AG04449 (cell line): Measurements from ENCODE around the gene SWAP70.

ENCODE experiments used
- CTCF ChIA-PET: fragments of 350-600 bp; formaldehyde crosslinking; extraction: SDS; loops from one replicate; lab custom pipeline; 2021; ENCODE audit warnings: antibody characterized with exemption; lab: Yijun Ruan, JAX
- POLR2A ChIA-PET: fragments of 400-600, 350-600 bp; formaldehyde crosslinking; extraction: SDS; loops from one replicate; lab custom pipeline; 2020; ENCODE audit warnings: antibody characterized with exemption, inconsistent platforms; lab: Yijun Ruan, JAX
- DNase-seq: peaks from one replicate; pipeline ENCODE4 v3.0.0-alpha.2; 2010; ENCODE audit warnings: low read depth, low spot score
- H3K4me3 ChIP-seq: 2 replicates; pipeline ENCODE4 v1.5.1; 2011; ENCODE audit warnings: low read depth, mild to moderate bottlenecking, control low read depth, low read length
- TF ChIP-seq, protein P1 (sequence below): IDR thresholded peaks from one replicate; pipeline ENCODE4 v1.5.1; 2011; ENCODE audit warnings: mild to moderate bottlenecking, moderate library complexity, low read length, control low read depth, inconsistent platforms; ENCODE audit not compliant: insufficient read depth; ENCODE audit errors: missing control alignments

SWAP70 gene

DNA sequence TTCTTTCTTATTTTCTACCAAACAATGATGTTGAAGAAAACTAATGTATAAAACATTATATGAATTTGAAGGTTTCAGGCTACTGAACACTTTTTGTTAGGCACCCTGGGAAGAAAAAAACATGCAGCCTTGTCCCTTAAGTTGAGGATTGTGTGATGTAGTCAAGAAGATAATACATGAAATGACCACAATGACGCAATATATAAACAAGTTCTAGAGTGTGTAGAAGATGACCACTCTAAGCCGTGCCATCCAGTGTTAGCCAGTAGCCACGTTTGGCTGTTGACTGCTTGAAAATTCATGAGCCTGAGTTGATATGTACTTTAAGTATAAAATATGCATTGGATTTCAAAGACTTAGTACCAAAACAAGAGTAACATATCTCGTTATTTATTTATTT is 16.2 kb downstream of the SWAP70 start:
- TF ChIP-seq, protein P1, sequence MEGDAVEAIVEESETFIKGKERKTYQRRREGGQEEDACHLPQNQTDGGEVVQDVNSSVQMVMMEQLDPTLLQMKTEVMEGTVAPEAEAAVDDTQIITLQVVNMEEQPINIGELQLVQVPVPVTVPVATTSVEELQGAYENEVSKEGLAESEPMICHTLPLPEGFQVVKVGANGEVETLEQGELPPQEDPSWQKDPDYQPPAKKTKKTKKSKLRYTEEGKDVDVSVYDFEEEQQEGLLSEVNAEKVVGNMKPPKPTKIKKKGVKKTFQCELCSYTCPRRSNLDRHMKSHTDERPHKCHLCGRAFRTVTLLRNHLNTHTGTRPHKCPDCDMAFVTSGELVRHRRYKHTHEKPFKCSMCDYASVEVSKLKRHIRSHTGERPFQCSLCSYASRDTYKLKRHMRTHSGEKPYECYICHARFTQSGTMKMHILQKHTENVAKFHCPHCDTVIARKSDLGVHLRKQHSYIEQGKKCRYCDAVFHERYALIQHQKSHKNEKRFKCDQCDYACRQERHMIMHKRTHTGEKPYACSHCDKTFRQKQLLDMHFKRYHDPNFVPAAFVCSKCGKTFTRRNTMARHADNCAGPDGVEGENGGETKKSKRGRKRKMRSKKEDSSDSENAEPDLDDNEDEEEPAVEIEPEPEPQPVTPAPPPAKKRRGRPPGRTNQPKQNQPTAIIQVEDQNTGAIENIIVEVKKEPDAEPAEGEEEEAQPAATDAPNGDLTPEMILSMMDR, result no peak
- DNase-seq, result no peak
- no peak overlapping the region for H3K4me3 ChIP-seq
- POLR2A ChIA-PET, result no interaction called here
- CTCF ChIA-PET, result interaction anchor here (1.1 kb wide), 1 partner anchor 16 kb away, joined by 3 read pairs; the partner anchor contains the start of gene SWAP70

DNA sequence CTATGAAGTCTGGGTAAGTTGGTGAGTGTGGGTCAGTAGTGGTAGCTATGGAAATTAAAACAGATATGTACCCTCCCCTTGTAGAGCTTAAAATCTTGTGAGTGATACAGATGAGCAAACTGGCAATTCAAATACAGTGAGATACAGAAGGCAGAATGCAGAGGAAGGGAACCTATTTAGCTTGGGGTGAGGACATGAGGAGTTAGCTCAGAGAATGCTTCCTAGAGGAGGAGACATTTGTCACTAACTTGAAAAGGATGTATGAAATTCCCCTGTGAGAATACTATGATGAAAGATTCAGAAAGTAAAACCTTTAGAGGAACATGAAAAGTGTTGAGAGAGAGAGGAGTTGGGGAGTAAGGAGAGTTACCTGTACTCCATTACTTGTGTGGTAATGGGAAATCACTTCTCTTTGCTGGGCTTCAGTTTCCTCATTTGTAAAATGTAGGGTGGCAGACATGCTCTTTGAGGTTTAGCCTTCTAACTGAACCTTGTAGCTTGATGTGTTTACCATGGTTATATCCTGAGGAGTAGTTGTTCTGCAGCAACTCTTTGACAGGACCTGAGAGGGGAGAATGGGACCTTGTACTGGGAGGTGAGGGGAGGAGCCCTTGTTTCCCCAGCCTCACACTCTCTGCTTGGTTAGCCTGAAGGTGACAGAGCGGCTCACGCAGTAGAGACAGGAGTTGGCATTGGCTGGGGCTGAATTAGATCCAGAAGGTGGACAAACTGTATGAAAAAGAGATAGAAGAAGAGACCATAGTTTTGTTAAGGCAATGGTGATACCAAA is 17.9 kb downstream of the SWAP70 start:
- H3K4me3 ChIP-seq, result no peak overlapping the region
- DNase-seq, result no peak
- TF ChIP-seq, protein P1, result no peak
- ChIA-PET POLR2A (no interaction called here), CTCF (no interaction called here)

DNA sequence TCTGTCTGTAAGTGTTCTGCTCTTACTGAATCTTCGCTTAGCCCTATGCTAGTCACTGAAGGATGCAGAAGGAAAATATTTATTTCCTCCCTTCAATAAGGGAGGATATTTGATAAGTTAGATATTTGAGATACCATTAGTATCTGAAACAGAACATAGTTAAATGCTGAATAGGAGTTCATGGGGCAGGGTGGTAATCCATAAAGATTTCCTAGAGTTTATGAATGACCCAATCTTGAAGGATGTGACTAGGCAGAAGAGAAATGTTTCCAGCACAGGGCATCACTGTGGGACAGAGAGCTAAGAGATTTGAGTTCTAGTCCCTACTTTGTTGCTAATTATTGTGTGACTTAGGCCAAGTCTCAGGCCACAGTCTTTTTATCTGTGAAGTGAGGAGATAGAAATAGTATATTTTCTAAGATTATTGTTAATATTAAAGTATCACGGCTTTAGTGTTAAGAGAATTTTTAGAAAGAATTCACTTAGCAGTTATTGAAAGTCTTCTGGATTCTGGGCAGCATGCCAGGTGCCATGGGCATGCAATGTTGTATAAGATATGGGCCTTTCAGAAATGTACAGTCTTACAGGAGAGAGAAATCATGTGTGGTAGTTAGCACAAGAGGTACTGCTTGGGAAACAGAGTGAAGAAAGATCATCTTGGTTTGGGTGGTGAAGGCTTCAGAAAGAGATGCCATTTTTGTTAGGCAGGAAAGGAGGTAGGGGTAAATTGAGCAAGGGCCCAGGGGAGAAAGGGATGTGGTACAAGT is 24.0 kb downstream of the SWAP70 start:
- TF ChIP-seq, protein P1, result no peak
- ChIA-PET CTCF (interaction anchor here (1.0 to 1.3 kb wide), 2 partner anchors 24 to 60 kb away, joined by 3 read pairs; partner anchors contain the start of gene SWAP70), POLR2A (interaction anchor here (0.7 kb wide), 1 partner anchor 70 kb away, joined by 3 read pairs; no protein-coding TSS in a partner anchor)
- no peak for DNase-seq
- H3K4me3 ChIP-seq, result no peak overlapping the region

DNA sequence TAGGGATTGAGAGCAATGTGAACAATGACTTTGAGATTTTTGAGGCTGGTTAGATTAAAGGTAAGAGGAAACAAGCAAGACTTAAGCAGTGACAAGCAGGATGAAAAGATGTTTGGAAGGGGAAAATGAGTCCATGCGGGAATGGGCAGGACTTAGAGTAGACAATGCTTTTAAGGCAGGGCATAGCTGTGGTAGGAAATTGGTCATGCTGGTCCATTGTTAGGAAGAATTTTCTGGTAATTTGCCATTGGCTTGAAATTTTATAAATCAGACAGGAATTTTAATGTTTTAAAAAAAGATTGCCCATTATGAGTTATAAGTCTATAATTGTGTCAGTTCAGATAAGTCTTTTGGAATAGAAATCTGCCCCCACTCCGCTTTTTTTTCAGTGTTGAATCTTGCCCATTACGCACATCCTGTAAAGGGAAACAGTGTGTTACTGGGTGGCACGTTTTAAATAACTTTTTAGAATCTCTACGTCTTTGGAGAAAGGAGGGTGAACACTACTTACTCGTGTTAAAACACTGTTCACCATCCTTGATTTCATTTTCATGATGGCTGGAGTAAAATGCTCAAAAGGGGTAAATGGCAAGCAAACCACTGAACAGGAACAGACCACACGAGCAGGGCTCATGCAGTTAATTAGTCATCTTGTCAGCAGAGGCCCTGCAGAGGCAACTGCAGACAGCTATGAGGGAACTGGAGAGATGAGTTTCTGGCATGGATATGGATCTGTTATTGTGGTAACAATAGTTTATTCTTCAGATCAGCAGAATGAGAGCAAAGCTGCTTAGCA is 25.0 kb downstream of the SWAP70 start:
- DNase-seq, result no peak
- no peak overlapping the region for H3K4me3 ChIP-seq
- ChIA-PET POLR2A (interaction anchor here (0.7 kb wide), 1 partner anchor 71 kb away, joined by 3 read pairs; no protein-coding TSS in a partner anchor), CTCF (interaction anchor here (0.6 to 1.3 kb wide), 4 partner anchors 17 to 154 kb away, joined by 3 to 5 read pairs (median 3); no protein-coding TSS in a partner anchor)
- TF ChIP-seq, protein P1, result no peak

DNA sequence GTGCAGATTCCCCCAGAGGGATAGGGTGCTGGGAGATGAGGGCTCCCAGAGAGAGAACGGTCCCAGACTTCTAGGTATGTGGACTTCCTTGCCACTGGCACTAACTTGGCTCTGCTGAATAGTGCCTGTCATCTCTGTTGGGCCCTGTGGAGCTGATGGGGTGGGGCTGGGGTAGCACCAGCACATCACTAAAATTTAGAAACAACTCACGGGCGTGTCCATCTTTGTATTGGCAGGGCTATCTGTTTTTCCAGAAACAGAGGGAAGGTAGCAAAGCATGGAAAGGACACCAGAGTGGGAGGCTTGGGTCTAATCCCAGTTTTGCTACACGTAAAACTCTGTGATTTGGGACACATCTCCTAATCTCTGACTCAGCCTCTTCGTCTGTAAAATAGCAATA is 25.8 kb downstream of the SWAP70 start:
- TF ChIP-seq, protein P1, result no peak
- no peak overlapping the region for H3K4me3 ChIP-seq
- no peak for DNase-seq
- ChIA-PET CTCF (interaction anchor here (0.6 to 1.3 kb wide), 3 partner anchors 18 to 155 kb away, joined by 3 to 5 read pairs (median 3); no protein-coding TSS in a partner anchor), POLR2A (no interaction called here)
